GM21515 (cell line): Measurements from ENCODE around the gene SMIM28.
"Not testable (repeated sequence)": the region's sequence is repeated elsewhere in the genome, so short reads cannot be mapped to it uniquely, and the experiment has no call there.

Source experiments
- ATAC-seq: cut with Tn5 transposase; IDR thresholded peaks from one replicate; pipeline ENCODE4 v1.9.1; 2021; ENCODE audit not compliant: unreplicated experiment

Gene SMIM28

DNA sequence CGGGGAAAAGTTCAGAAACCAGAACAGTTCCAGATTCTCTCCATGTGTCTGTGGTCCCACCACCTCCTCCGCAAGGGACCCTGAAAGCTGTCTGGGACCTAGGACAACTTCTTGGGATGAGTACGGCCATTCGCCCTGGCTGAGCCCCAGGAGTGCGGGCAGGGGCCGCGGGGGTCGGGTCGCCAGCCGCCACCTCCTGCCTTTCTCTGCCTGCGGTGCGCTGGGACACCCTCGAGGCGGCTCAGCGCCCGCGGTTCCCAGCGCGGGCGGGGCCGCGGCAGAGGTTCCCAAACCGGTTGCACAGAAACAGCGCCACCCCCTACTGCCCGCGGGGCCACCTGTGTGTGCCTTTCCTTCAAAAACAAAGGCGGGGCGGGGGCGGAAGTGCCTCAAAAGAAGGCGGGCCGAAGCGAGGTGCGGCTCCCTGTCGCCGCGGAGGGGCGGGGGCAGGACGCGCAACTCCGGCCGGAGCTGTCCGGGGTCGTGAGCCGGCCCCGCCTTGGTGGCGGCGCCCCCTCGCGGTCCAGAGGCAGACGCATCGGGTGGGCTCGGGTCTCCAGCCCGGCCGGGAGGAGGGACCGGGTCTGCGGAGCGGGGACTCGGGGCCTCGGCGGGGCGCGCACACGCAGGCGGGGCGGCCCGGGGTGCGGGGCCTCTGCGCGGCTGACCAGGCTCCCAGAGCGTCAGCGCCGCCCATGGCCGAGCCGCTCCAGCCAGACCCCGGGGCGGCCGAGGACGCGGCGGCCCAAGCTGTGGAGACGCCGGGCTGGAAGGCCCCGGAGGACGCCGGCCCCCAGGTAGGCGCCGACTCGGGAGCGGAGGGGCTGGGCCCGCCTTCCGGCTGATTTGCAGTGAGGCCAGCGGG lies 26.3 kb downstream of the SMIM28 start, which contains the start of gene HEBP2:
Gene HEBP2, plus strand, starts transcription at position 423 of the 865 bp plus-strand sequence. Its CDS starts 273 bp downstream, at position 696.
- peak; percentile 95 for ATAC-seq

DNA sequence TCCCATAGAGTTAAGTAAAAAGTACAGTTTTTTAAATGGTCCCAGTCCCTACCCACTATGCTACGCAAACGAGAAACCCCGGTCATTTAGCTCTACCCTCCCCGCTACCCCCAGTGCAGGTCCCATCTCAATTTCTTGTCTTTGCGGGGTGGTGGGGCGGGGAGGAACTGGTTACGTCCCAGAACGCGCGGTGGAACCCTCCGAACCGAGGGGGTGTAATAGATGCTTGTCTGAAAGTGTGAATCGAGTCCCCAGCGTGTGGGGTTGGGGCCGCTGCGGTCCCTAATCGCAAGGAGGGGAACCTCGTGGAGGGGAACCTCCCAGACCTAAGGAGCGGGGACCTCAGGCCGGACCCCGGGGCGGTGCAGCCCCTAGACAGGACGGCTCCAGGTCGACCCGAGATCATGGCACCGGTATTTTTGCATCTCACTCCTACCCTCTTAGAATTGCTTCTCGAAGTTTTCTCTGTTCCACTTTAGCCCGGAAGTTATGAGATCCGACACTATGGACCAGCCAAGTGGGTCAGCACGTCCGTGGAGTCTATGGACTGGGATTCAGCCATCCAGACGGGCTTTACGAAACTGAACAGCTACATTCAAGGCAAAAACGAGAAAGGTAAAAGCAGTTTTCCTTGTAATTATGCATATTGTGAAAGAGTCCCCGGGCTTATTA lies 27.1 kb downstream of the SMIM28 start:
- peak; percentile 7 for ATAC-seq

DNA sequence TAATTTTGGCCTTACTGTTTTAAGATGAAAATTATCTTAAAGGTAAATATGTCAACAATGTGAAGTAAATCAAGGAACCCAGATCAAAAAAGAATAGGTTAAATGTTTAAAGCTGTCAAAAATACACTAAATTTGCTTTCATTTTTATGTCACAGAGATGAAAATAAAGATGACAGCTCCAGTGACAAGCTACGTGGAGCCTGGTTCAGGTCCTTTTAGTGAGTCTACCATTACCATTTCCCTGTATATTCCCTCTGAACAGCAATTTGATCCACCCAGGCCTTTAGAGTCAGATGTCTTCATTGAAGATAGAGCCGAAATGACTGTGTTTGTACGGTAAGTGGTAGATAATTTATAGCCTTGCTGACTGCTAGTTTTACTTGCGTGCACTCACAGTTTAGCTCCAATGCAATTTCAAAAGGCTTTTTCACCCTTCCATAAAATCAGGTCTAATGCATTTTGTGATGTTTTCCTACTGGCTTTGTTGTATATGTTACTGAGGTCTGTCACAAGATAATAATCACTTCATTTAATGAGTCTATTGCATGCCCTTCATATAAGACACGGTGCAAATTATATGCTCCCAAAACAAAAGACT lies 28.2 kb downstream of the SMIM28 start:
- ATAC-seq: no peak

DNA sequence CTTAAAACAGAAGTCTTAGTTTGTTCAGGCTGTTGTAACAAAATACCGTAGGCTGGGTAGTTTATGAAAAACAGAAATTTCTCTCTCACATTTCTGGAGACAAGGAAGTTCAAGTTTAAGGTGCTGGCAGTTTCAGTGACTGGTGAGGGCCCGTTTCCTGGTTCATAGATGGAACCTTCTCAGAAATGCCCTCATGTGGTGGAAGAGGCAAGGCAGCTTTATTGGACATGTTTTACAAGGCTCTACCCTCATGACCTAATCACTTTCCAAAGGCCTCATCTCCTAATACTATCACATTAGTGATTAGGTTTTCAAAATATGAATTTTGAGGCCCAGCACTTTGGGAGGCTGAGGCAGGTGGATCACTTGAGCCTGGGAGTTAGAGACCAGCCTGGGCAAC lies 28.7 kb downstream of the SMIM28 start:
- ATAC-seq: no peak

DNA sequence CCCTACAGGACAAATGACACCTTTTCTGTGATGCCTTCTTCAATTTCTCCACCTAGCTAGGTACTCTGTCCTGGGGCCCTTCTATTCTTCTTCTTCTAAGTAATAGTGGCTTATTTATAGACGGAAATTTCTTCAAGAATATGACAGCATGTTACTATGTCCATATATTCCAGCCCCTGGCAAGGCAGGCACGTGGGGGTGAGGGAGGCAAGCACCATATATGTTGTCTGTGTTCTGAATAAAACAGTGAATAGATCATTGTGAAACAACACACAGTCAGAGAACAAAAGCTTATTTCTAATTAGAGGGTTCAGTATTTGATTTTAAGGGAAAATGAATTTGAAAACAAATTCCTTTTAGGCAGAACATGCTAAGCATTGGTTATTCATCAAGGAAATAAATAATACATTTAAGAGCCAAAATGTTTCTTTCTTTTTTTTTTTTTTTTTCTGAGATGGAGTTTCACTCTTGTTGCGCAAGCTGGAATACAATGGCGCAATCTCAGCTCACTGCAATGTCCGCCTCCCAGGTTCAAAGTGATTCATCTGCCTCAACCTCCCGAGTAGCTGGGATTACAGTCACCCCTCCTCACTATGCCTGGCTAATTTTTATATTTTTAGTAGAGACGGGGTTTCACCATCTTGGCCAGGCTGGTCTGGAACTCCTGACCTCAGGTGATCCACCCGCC lies 32.5 kb downstream of the SMIM28 start:
- ATAC-seq: no peak

DNA sequence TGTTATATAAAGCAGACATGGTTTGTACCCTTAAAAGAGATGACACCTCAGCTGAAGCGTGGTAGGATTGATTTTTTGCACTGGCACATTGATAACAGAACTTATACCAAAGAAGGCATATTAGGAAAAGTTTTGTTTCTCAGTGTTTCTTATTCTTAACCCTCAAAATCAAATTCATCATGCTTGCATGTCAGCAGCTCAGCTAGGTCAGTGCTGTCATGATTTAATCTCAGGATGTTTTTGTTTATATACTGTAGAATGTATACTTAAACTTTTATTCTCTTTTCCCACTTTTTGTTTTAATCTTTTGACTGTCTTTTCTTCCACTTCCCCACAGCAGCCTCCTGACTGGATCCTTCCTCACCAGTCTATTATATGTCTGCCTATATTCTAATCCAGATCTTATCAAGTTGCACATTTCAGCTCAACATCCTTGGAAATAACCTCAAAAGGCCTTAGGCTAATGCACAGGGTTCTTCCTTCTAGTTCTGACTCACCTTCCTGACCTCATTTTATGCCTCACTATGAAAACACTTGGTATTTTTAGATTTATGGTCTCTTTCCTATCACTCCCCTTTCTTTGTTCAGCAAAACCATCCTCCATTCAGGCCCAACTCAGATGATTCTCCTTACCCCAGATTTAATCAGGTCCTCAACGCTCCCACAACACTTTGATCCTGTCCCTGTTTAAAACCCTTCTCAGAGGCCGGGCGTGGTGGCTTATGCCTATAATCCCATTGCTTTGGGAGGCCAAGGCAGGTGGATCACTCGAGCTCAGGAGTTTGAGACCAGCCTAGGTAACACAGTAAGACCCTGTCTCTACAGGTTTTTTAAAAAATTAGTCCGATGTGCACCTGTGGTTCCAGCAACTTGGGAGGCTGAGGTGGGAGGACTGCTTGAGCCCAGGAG lies 33.5 kb downstream of the SMIM28 start:
- no peak for ATAC-seq

DNA sequence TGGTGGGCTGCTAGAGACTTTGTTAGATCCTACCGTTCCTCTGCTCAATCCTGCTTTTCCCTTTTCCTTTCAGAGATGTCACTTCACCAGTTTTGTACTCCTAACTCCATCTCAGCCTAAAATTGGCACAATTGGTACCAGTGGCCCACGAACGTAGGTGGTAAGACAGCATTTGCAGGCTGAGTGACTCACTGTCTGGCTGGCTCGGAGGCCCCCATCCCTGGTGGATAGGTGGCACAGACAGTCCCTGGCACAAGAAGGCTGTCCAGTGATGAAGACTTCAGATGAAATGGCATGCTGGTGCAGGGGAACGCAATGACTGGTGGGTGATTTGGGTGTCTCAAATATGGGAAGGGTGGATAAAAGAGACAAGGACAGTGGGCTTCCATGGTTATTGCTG lies 37.4 kb downstream of the SMIM28 start:
- ATAC-seq: no peak

DNA sequence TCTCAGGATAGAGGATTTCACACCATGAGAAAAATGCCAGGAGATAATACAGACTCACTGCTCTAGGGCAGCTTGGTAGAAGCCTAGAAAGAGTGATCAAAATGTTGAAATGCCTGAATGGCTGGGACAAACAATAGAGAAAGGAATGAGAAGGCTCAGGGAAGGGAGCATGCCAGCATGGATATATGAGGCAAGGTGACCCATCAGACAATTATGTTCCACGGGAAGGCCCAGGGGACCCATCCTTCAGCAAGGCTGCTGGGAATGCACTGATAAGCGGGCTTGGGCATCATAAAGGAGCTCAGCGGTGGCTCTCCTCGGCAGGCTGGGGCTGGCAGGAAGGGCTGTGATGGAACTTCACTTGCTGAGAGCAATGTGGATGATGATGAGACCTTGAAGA lies 38.5 kb downstream of the SMIM28 start:
- ATAC-seq: no peak

DNA sequence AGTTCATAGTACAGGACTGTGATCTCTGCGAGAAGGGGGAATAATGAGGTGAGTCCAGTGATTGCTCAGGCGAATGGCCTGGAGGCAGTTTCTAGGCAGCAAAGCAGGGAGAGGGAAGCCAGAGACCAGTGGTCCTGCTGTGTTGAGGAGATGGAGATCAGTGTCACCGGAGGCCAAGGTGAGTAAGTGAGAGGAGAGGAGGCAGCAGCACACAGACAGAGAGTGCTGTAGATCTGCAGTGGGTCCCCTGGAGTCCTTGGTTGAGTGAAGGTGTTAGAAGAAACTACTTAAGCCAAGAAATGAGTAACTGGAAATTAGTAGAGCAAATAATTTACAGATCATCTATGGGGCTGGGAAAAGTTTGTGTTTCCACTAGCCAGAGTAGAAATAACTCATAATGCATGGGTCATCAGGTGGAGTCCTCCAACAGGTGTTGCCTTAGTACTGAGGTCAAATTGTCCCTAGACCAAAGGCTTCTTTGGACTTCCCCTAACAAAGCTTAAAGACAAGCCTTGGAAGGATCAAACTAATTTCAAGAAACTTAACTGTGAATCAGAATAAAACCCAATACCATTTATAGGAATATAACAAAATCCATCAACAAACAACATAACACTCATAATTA lies 39.9 kb downstream of the SMIM28 start:
- ATAC-seq: no peak

DNA sequence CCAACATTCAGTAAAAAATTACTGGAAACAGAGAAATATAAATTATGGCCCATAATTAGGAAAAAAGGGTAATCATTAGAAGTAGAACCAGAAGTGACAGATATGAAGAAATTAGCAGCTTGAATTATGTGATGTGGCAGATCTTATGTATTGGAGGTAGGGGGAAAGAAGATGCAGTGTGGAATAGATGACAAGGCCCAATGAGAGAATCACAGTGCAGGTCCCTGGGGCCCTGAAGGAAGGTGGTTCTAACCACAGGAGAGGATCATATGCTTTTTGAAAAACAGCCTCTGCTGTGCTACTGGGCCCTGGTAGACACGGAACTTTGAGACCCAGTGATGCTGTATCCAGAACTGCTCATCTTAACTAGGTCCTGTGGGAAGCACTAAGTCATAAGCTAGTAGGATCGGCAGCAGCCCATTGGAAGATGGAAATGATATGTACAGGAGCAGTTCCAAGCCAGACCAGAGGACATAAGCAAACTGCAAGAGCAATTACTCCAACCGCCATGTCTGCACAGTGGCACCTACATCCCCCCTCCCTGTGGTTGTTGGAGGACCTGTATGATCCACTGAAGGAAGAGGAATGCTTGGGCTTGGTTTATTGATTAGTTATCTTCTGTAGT lies 40.5 kb downstream of the SMIM28 start:
- ATAC-seq: no peak

DNA sequence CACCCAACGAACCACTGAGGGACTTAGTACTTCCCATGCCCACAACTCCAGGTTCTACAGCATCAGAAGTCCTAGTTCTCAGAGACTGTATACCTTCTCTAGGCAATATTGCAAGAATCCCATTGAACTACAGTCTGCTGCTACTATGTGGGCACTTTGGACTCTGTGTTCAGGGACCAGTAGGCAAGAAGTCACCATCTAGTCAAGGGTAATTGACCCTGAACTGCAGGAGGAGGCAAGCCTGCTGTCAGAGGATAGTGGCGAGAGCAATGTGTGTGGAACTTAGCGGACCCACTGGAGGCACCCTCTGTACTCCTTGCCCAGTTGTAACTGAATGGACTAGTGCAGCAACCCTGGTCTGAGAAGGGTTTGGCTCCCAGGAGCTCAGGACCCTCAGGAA lies 42.1 kb downstream of the SMIM28 start:
- ATAC-seq: no peak

DNA sequence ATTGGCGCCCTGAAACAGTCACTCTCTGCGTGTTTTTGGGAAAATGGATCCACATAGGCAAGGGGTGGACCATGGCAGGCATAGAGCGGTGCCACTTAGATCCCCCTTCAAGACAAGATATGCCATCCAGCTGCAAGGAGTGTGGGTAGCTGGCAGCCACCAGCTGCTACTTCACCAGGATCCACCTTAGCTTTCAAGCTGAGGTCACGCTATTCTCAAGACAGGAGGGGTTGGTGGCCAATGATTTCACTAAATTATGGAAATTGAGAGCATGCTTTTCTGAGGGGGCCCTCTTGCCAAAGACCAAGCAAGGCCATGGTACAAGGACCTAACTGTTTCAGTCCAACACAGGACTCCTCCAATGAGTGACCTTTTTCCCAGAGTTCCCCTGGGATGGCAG lies 42.7 kb downstream of the SMIM28 start:
- no peak for ATAC-seq

DNA sequence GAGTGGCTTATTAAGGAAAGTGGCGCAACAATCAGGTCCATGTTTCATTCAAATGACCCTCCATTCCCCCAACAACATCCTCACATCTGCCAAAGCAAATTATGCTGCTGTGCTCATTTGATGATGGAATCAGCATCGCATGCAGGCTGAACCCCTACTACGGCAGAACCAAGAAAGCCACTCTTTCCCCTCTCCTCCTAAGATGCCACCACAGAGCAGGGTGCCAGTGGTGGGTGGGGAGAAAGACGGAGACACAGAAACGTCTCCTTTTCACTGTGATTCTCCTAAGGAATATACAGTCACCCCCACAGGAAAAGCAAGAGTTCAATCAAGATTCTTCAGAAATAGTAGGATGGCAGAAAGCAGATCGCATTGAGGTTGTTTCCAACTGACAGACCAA lies 43.4 kb downstream of the SMIM28 start:
- ATAC-seq: no peak

DNA sequence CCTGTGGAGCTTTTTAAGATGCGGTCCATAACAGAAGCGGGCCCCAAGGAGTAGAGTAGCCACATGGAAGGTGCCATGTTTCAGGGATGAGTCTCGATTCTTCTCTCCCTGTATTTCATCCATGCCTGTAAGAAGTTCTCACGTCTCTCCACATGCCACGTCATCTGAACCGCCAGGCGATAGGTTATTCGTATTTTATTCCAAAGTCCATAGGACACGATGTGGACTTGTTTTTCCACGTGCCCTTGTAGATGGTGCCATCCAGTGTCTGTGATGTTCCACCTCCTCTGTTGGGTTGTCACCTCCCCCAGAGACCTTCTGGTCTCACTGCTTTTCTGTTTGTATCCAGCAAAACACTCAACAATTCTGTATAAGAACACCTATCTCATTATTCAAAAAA lies 43.9 kb downstream of the SMIM28 start:
- no peak for ATAC-seq

DNA sequence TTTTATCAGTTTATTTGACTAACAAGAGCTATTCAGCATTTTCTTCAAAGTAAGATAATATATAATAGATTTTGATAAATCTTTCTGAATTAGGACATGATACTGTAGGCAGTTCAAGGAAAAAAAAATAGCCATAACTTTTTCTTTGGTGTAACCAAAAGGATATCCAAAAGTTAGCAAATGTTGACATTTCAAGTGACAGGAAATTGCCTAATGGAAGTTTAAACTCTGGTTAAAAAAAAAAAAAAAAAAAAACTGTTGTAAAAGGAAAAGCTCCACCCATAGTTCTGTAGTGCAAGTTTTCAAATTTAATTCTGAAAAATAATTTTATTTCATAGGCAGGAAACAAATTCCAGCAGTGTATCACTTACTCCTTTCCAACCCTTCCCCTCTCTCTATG lies 45.2 kb downstream of the SMIM28 start:
- ATAC-seq: no peak

DNA sequence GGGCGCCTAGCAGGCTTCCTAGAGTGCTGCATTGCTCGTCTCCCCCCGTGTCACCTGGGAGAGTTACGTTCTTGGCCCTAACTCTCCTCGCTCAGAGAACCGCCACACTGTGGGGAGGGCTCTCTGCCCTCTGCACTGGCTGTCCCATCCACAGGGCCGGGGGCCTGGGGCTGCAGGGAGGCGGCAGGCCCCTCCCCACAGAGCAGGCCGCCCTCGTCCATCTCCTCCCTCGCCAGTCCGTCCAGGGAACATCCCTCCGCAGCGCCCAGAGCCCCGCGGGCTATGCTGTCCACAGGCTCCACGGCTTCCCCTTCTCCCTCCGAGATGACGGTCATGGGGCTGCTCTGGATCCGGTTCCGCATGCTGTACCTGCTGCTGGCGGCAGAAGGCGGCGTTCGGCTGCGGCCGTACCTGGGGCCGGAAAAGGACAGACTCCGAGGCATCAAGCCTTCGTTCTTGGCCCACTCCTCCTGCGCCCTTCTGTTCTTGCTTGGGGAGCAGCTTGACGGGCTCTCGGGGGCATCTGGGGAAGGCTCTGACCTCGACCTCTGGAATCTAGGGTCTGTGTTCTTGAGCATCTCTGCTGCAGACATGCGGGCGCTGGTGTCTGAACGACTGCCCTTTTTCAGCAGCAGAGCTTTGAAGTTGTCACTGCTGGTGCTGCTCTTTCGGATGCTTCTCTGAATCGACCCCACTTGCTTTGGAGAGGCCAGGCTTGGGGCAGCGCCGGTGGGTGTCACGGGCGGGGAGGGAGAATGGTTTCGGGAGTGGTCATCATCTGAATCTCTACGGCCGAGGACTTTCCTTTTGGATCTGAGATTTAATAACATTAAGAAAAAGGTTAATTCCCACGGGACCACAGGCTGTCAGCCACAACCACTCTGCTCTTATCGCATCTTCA lies 46.5 kb downstream of the SMIM28 start:
- ATAC-seq: no peak

DNA sequence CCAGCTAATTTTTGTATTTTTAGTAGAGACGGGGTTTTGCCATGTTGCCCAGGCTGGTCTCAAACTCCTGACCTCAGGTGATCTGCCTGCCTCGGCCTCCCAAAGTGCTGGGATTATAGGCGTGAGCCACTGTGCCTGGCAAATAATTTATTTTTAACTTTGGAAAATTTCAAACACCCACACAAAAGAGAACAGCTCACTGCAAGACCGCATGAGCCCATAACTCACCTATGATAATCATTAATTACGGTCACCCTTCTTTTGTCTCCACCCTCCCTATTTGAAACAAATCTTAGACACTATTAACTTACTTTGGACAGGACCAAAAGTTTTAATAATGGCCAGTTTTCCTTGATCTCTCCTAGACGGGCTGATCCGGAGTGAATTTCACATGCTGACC lies 47.6 kb downstream of the SMIM28 start:
- not testable (repeated sequence) for ATAC-seq

DNA sequence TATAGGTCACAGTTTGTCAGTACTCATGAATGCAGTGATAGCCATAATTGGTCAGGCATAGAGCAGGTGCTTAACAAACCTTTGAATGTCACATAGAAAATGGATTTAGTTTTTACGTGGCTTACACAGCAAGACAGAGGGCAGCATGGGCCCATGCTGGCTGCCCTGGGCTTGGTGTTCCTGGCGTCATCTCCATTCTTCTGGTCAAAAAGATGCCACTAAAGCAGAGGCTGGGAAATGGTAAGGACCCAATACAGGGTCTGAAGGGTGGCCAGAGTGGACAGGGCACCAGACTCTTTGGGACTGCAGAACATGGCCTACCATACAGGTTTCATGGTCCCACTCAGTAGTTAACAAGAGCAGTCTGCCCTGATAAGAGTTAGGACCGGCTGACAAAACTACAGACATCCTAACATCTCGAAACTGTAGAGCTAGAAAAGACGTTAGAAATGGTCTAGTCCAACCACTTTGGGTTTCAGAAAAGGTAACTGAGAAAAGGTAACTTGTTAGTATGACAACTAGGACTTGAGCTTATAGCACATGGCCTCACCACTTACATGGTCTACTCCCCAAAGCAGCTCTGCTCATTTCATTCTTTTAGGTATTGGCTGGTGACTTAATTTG lies 48.9 kb downstream of the SMIM28 start:
- no peak for ATAC-seq
